GM21737 (cell line): ENCODE data around the gene TAS2R43.
"Not testable (repeated sequence)": the region's sequence is repeated elsewhere in the genome, so short reads cannot be mapped to it uniquely, and the experiment has no call there.

Source experiments
- ATAC-seq: cut with Tn5 transposase; IDR thresholded peaks from one replicate; pipeline ENCODE4 v1.9.1; 2021; ENCODE audit warnings: mild to moderate bottlenecking, moderate library complexity; ENCODE audit not compliant: unreplicated experiment

The TAS2R43 gene

GRCh38 chr12:11092128-11092527 lies at the start of gene TAS2R43:
Gene TAS2R43 (minus strand): TSS chr12:11092313. CDS start chr12:11092229, 84 bp downstream.
- no peak for ATAC-seq

GRCh38 chr12:11136075-11136474 lies 44.0 kb upstream of the TAS2R43 start:
- ATAC-seq: no peak

- ATAC-seq: no peak
Measured at GRCh38 chr12:11134305-11134704, 42.2 kb upstream of the TAS2R43 start, which contains the start of gene TAS2R30. Gene TAS2R30 (minus strand): TSS chr12:11134644. CDS start chr12:11134244, 400 bp downstream.

GRCh38 chr12:11133816-11134215 lies 41.7 kb upstream of the TAS2R43 start:
- no peak for ATAC-seq

- ATAC-seq: no peak
Measured at GRCh38 chr12:11133162-11133561, 41.0 kb upstream of the TAS2R43 start.

GRCh38 chr12:11130999-11131398 lies 38.9 kb upstream of the TAS2R43 start:
- no peak for ATAC-seq

- ATAC-seq: no peak
Measured at GRCh38 chr12:11130382-11130781, 38.3 kb upstream of the TAS2R43 start.

GRCh38 chr12:11114130-11114529 lies 22.0 kb upstream of the TAS2R43 start:
- ATAC-seq: not testable (repeated sequence)

GRCh38 chr12:11111213-11111612 lies 19.1 kb upstream of the TAS2R43 start:
- ATAC-seq: not testable (repeated sequence)

GRCh38 chr12:11108862-11109261 lies 16.7 kb upstream of the TAS2R43 start:
- ATAC-seq: no peak

- no peak for ATAC-seq
Measured at GRCh38 chr12:11107719-11108118, 15.6 kb upstream of the TAS2R43 start.

- ATAC-seq: no peak
Measured at GRCh38 chr12:11106288-11106687, 14.2 kb upstream of the TAS2R43 start.

- no peak for ATAC-seq
Measured at GRCh38 chr12:11105546-11105945, 13.4 kb upstream of the TAS2R43 start.

- peak; percentile 69 for ATAC-seq
Measured at GRCh38 chr12:11094910-11095309, 2.8 kb upstream of the TAS2R43 start.

GRCh38 chr12:11089246-11089645 lies 2.9 kb downstream of the TAS2R43 start:
- ATAC-seq: no peak

- ATAC-seq: peak; percentile 71
Measured at GRCh38 chr12:11085419-11085818, 6.7 kb downstream of the TAS2R43 start.

- ATAC-seq: no peak
Measured at GRCh38 chr12:11081987-11082386, 10.1 kb downstream of the TAS2R43 start.

- no peak for ATAC-seq
Measured at GRCh38 chr12:11078246-11078645, 13.9 kb downstream of the TAS2R43 start.

GRCh38 chr12:11075642-11076041 lies 16.5 kb downstream of the TAS2R43 start:
- ATAC-seq: peak; percentile 62

GRCh38 chr12:11071414-11071813 lies 20.7 kb downstream of the TAS2R43 start:
- no peak for ATAC-seq

GRCh38 chr12:11070999-11071398 lies 21.1 kb downstream of the TAS2R43 start:
- no peak for ATAC-seq

- no peak for ATAC-seq
Measured at GRCh38 chr12:11069854-11070365, 22.2 kb downstream of the TAS2R43 start.

- no peak for ATAC-seq
Measured at GRCh38 chr12:11067514-11067913, 24.6 kb downstream of the TAS2R43 start.
